UCSD-AML1 (cell line): ENCODE data around the gene SPNS2.
A peak's percentile ranks its signal among the peaks of the same experiment; 100 is the strongest.

ENCODE experiments used
- DNase-seq: peaks from one replicate; lab custom pipeline; 2025; ENCODE audit not compliant: unreplicated experiment; lab: John Stamatoyannopoulos, UW

Gene SPNS2

DNA sequence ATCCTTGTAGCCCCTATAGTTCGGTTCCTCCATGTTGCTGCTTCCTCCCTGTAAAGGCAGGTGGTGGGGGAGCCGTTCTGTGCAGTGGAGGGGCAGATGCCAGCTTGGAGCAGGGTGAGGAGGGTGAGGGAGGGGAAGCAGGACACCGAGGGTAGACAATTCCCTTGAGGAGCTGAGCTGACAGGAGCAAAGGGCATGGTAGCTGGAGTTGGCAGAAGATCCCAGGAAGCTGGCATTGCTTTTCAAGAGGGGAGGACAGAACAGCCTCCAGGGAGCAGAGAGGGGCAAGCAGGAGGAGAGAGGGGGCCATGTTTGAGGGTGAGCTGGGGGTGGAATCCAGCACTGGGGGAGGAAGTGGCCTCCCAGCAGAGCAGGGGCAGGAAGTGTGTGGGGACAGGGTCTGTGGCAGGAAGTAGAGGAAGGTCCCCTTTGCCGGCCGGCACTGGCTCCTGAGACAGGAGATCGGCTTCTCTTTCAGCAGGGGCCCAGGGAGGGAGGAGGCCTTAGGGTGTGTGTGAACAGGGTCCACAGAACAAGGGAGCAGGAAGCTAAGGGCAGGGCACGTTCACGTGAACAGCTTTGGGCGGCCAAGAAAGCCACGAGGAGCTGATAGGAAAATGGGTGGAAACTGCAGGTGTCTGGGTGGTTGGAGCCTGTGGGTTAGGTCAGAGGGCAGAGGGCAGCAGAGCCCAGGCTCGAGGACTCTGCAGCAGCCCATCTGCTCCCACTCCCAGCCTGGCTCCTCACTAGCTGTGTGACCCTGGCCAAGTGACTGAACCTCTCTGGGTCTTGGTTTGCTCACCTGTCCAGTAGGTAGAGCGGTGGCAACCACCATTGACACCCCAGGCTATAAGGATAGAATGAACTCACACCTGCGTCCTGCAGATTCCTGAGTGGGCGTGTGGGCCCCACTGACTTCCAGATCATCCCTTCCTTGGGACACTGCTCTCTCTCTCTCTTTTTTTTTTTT, 17.5 kb upstream of the SPNS2 start:
- peak; percentile 87 for DNase-seq

GRCh38 chr17:4482338-4483011, 16.2 kb upstream of the SPNS2 start:
- DNase-seq: no peak

- no peak for DNase-seq
These were observed 15.5 kb upstream of the SPNS2 start for GRCh38 chr17:4483012-4483840.

- DNase-seq: peak; percentile 74
These were observed 12.7 kb upstream of the SPNS2 start for GRCh38 chr17:4485676-4486646.

DNA sequence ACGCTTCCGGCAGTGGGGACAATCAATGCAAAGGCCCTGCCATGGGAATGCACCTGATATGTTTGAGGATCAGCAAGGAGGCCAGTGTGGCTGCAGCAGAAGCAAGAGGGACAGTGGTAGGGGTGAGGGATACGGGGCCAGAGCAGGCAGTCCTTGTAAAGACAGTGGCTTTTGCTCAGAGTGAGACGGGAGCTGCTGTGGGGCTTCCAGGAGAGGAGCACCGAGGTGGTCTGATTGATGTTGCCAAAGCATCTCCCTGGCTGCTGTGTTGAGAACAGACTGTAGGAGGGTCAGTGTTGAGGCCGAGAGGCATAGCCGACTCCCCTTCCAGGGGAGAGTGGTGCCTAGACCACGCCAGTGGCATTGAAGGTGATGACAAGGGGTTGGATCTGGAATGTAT, 11.4 kb upstream of the SPNS2 start:
- DNase-seq: no peak

DNA sequence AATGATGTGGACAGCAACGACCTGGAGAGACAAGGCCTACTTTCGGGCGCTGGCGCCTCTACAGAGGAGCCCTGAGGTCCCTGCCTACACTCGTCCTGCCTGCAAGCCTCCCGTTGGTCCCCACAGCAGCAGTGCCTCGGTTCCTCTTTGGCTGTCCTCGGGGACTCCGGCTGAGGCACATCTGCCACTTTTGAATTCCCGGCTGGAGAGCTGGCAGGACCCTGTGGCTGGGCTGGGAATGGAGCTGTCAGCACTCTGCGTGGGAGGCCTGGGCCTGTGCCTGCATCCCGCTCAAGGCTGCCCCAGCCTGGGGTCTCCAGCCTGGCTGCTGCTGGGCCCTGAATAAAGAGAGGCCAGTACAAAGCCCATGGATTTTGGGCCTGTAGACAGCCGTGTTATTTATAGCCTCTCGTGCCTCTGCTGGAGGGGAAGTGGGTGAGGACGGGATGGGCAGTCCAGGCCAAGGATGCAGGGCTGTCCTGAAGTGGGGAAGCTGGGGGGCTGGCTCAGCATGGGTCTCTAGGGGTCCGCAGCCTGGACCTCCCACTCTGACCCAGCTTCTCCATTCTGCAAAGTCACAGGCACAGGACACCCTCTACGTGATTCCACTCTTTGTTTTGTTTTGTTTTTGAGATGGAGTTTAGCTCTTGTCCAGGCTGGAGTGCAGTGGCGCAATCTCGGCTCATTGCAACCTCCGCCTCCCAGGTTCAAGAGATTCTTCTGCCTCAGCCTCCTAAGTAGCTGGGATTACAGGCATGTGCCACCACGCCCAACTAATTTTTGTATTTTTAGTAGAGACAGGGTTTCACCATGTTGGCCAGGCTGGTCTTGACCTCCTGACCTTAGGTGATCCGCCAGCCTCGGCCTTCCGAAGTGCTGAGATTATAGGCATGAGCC, 10.6 kb upstream of the SPNS2 start:
- no peak for DNase-seq

- DNase-seq: no peak
These were observed 9.6 kb upstream of the SPNS2 start for GRCh38 chr17:4488989-4489595.

GRCh38 chr17:4490109-4490591, 8.5 kb upstream of the SPNS2 start:
- no peak for DNase-seq

- DNase-seq: no peak
These were observed 8.0 kb upstream of the SPNS2 start for GRCh38 chr17:4490637-4491061.

GRCh38 chr17:4492721-4493561, 5.7 kb upstream of the SPNS2 start:
- DNase-seq: peak; percentile 62

DNA sequence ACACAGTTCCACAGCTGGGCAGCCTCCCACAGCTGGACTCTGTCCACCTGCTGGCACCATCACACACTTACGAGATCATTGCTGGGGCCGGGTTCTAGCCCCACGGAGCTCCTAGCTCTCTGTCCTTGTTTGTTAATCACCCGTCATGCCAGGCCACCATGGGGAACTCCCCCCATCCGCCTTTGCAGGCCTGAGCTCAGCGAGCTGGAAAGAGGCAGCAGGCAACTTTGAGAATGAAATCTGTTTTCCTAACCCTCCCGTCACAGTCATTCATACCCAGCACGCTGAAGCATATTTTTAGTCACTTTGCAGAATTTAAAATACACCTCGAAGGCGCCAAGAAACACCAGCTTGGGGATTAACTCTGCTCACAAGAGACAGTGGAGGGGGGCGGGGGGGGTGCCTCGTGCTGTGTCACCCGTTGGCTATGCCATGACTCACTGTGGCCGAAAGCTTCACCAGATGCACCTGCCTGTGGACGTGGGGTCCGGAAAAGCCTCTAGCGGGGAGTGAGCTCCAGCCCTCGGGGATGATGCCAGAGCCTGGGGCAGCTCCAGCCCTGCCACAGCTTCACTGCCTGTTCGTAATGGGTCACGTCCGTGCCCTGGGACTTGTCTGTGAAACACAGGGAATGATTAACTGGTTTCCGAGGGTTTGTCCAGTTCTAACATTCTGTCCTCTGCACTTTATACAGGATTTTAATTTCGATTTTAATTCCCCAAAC, 1.4 kb upstream of the SPNS2 start:
- DNase-seq: no peak

- DNase-seq: peak; percentile 80
These were observed 930 bp downstream of the SPNS2 start for GRCh38 chr17:4499431-4500190.

GRCh38 chr17:4500191-4500571, 1.5 kb downstream of the SPNS2 start:
- no peak for DNase-seq

DNA sequence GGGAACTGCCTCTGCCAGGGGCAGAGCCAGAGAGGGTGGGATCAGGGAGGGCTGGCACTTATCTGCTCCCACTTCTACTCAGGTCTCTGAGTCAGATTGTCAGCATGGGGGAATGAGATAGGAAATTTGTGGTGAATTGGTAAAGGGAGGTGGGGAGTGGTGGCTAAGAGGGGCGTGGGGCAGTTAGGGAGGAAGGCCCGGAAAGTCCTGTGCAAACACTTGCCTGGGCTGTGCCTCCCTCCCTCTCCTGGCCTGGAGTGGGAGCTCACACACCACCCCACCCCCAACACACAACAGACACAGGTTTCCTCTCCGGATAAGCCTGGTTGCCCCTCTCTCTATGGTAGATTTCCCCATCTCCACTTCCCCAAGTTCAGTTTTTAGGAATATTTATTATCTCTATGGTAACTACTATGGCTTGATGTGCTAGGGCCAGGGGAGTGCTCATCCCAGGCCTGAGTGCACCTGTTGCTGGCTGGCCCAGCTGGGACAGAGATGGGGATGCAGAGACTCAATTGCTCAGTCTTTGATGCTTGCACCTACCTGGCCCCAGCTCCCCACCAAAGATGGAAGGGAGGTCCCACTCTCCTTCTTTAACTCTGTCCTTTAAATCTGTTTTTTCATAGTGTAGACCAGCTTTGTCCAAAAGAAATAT, 2.7 kb downstream of the SPNS2 start:
- peak; percentile 85 for DNase-seq

DNA sequence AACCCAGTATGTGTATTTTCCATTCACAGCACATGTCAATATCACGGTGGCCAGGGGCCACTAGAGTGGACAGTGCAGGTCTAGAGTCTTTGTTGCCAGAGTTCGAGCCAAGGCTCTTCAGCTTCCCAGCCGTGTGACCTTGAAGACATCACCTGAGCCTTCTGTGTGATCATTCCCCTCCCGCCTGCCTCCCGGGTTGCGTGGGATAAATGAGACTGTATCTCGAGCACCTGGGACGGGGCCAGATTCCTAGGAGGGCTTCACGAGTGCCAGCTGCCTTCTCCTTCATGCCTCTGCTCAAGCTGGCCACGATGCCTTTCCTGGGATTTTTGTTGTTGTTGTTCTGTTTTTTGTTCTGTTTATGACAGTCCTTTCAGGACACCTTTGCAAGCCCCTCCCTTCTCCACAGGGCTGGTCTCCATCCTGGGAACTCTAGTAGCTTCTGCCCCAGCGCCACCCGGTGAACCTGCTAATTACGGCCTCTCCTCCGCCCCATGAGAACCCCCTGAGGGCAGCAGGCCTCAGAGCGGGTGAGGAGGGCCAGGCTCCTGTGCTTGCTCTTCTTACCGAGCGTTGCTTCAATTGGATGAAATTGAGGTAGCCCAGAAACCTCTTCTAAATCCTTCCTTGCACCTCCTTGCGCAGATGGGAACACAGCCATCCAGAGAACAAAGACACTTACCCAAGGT, 3.9 kb downstream of the SPNS2 start:
- no peak for DNase-seq
